Ramos (cell line): Measurements from ENCODE around the gene ALDOA.

ENCODE experiments used
- in situ Hi-C: fragments of 300-500 bp; cut with MboI; formaldehyde crosslinking; loops from one replicate; pipeline ENCODE4 v1.14.3; 2022; ENCODE audit warnings: low sequenced_read_pairs; ENCODE audit not compliant: unreplicated experiment

ALDOA gene

GRCh38 chr16:30087181-30087898 lies 21.8 kb downstream of the ALDOA start:
- in situ Hi-C loops, result loop anchor here (10.0 kb wide), 2 partner anchors 47 to 317 kb away; partner anchors contain the start of gene ZNF771

- in situ Hi-C loops, result loop anchor here (10.0 kb wide), 2 partner anchors 46 to 316 kb away; partner anchors contain the start of gene ZNF771
These were observed 22.8 kb downstream of the ALDOA start for GRCh38 chr16:30088237-30088831.

GRCh38 chr16:30088832-30089624 lies 23.5 kb downstream of the ALDOA start:
- in situ Hi-C loops, result loop anchor here (10.0 kb wide), 2 partner anchors 46 to 316 kb away; partner anchors contain the start of gene ZNF771

- in situ Hi-C loops, result loop anchor here (10.0 kb wide), 1 partner anchor 524 kb away; the partner anchor contains the start of gene ZNF689
These were observed 25.2 kb downstream of the ALDOA start for GRCh38 chr16:30090610-30091331.

GRCh38 chr16:30091474-30092372 lies 26.2 kb downstream of the ALDOA start, which contains the start of gene TBX6:
Gene TBX6, minus strand, starts transcription at chr16:30091924. Its CDS starts 731 bp downstream, at chr16:30091193.
- in situ Hi-C loops, result loop anchor here (10.0 kb wide), 1 partner anchor 523 kb away; the partner anchor contains the start of gene ZNF689

GRCh38 chr16:30092373-30093010 lies 26.9 kb downstream of the ALDOA start:
- in situ Hi-C loops, result loop anchor here (10.0 kb wide), 1 partner anchor 522 kb away; the partner anchor contains the start of gene ZNF689

GRCh38 chr16:30094541-30095165 lies 29.1 kb downstream of the ALDOA start:
- in situ Hi-C loops, result loop anchor here (10.0 kb wide), 1 partner anchor 520 kb away; the partner anchor contains the start of gene ZNF689

GRCh38 chr16:30095166-30096078 lies 29.9 kb downstream of the ALDOA start:
- in situ Hi-C loops, result loop anchor here (10.0 kb wide), 1 partner anchor 519 kb away; the partner anchor contains the start of gene ZNF689

GRCh38 chr16:30096105-30096861 lies 30.7 kb downstream of the ALDOA start, which contains the start of gene YPEL3:
Gene YPEL3, minus strand, starts transcription at chr16:30096213. Its CDS starts 731 bp downstream, at chr16:30095482.
- in situ Hi-C loops, result loop anchor here (10.0 kb wide), 1 partner anchor 519 kb away; the partner anchor contains the start of gene ZNF689

- in situ Hi-C loops, result loop anchor here (10.0 kb wide), 1 partner anchor 518 kb away; the partner anchor contains the start of gene ZNF689
These were observed 31.5 kb downstream of the ALDOA start for GRCh38 chr16:30096862-30097563.

- in situ Hi-C loops, result no loop called here
These were observed 38.5 kb downstream of the ALDOA start for GRCh38 chr16:30104090-30104489.

- in situ Hi-C loops, result no loop called here
These were observed 38.9 kb downstream of the ALDOA start for GRCh38 chr16:30104492-30104891.

GRCh38 chr16:30108059-30108850 lies 42.7 kb downstream of the ALDOA start:
- in situ Hi-C loops, result no loop called here

GRCh38 chr16:30110661-30111060 lies 45.1 kb downstream of the ALDOA start:
- in situ Hi-C loops, result no loop called here
